T-helper 1 cell treated with Interleukin-12 subunit alpha and Interleukin-12 subunit beta and Interleukin-4 antibody, amounts not matched to agents 30 ng/mL and 1 ng/mL, for 36 hours (primary cell): ENCODE results near the gene FAAP100. TPM values are rescaled to one million over a fixed set of nuclear protein-coding genes. Genes with fewer than 3 reads are reported as not detected.

Source experiments
- intact Hi-C: fragments of 100-400 bp; cut with micrococcal nuclease; formaldehyde crosslinking; loops from one replicate; pipeline ENCODE4 v1.15.1; 2024
- total RNA-seq: library from RNA; stranded (reverse); gene quantifications from 2 replicates; pipeline ENCODE4 v1.2.3, GENCODE V29; 2022

FAAP100 gene
- total RNA-seq, 1 donor from 2014 or later, result 37.9 TPM

- intact Hi-C loops, result loop anchor here (10.0 kb wide), 1 partner anchor 308 kb away; the partner anchor contains the start of gene P4HB
Observed at GRCh38 chr17:81556863-81557262, 4.7 kb upstream of the FAAP100 start.

GRCh38 chr17:81556175-81556691 is 4.1 kb upstream of the FAAP100 start:
- intact Hi-C loops, result loop anchor here (10.0 kb wide), 1 partner anchor 309 kb away; the partner anchor contains the start of gene P4HB

- intact Hi-C loops, result loop anchor here (1.0 to 10.0 kb wide), 6 partner anchors 34 to 311 kb away; partner anchors contain the start of genes ARL16, HGS and P4HB
Observed at GRCh38 chr17:81553616-81554181, 1.5 kb upstream of the FAAP100 start.

GRCh38 chr17:81553018-81553615 is 964 bp upstream of the FAAP100 start:
- intact Hi-C loops, result loop anchor here (1.0 to 10.0 kb wide), 6 partner anchors 34 to 312 kb away; partner anchors contain the start of genes ARL16, HGS and P4HB

- intact Hi-C loops, result loop anchor here (2.0 to 10.0 kb wide), 3 partner anchors 67 to 313 kb away; partner anchors contain the start of genes ARL16, HGS and P4HB
Observed at GRCh38 chr17:81551458-81552243, 502 bp downstream of the FAAP100 start.

- intact Hi-C loops, result loop anchor here (5.0 to 10.0 kb wide), 2 partner anchors 131 to 314 kb away; partner anchors contain the start of genes ARL16, HGS and P4HB
Observed at GRCh38 chr17:81550830-81551457, 1.2 kb downstream of the FAAP100 start.

GRCh38 chr17:81550285-81550684 is 1.9 kb downstream of the FAAP100 start:
- intact Hi-C loops, result loop anchor here (5.0 to 10.0 kb wide), 2 partner anchors 132 to 315 kb away; partner anchors contain the start of genes ARL16, HGS and P4HB

- intact Hi-C loops, result loop anchor here (5.0 to 10.0 kb wide), 2 partner anchors 132 to 315 kb away; partner anchors contain the start of genes ARL16, HGS and P4HB
Observed at GRCh38 chr17:81549826-81550225, 2.3 kb downstream of the FAAP100 start.

- intact Hi-C loops, result no loop called here
Observed at GRCh38 chr17:81549031-81549557, 3.1 kb downstream of the FAAP100 start.

GRCh38 chr17:81547614-81547982 is 4.6 kb downstream of the FAAP100 start:
- intact Hi-C loops, result no loop called here

- intact Hi-C loops, result no loop called here
Observed at GRCh38 chr17:81546906-81547613, 5.1 kb downstream of the FAAP100 start.

GRCh38 chr17:81545160-81545949 is 6.8 kb downstream of the FAAP100 start:
- intact Hi-C loops, result no loop called here

GRCh38 chr17:81544281-81544974 is 7.7 kb downstream of the FAAP100 start:
- intact Hi-C loops, result no loop called here

- intact Hi-C loops, result no loop called here
Observed at GRCh38 chr17:81543756-81544155, 8.4 kb downstream of the FAAP100 start.

- intact Hi-C loops, result no loop called here
Observed at GRCh38 chr17:81543339-81543675, 8.8 kb downstream of the FAAP100 start.

- intact Hi-C loops, result no loop called here
Observed at GRCh38 chr17:81542431-81543338, 9.5 kb downstream of the FAAP100 start.

GRCh38 chr17:81541123-81541522 is 11.0 kb downstream of the FAAP100 start:
- intact Hi-C loops, result no loop called here

GRCh38 chr17:81540676-81541027 is 11.5 kb downstream of the FAAP100 start:
- intact Hi-C loops, result no loop called here
